ENCODE measurements around the gene WWOX.

Gene WWOX

DNA sequence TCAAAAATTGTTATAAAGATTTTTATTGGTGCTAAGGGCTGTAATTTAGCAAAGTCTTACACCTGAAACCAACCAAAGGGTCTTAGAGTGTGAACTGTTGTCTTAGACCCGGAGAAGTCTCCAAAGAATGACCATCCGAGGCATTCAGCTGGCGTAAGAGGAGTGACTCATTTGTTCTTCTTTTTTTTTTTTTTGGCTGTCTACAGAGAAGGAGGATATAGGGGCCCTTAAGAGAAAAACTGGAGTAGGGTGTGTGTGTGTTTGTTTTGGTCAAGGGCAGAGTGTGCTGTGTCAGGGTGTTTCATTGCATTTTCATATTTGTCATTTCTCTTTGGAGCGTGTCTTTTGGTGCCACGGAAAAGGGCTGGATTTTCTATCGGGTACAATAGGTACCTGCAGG is 508.0 kb downstream of the WWOX start:
- Histone ChIP-seq H3K27ac (ENCODE audit: low read depth in 2 of 2, low read length in 2 of 2) (no peak overlapping the region), H3K9ac (ENCODE audit: low read depth in 1 of 2, low read length in 2 of 2) (no peak overlapping the region), H3K36me3 (ENCODE audit: control insufficient read depth in 2 of 2, insufficient read depth in 2 of 2, low read length in 2 of 2) (no peaks in the 10 kb centered on the region), H3K4me1 (ENCODE audit: control insufficient read depth in 2 of 2, insufficient read depth in 2 of 2, low read length in 2 of 2) (peaks cover 3 to 6% of the 10 kb centered on the region in 2 donors), H3K27me3 (ENCODE audit: control insufficient read depth in 2 of 2, insufficient read depth in 2 of 2, low read length in 2 of 2) (no peaks in the 10 kb centered on the region), H3K9me3 (ENCODE audit: control insufficient read depth in 2 of 2, low read length in 2 of 2) (no peaks in the 10 kb centered on the region), H3K4me3 (ENCODE audit: low read length in 2 of 2) (no peak overlapping the region)

DNA sequence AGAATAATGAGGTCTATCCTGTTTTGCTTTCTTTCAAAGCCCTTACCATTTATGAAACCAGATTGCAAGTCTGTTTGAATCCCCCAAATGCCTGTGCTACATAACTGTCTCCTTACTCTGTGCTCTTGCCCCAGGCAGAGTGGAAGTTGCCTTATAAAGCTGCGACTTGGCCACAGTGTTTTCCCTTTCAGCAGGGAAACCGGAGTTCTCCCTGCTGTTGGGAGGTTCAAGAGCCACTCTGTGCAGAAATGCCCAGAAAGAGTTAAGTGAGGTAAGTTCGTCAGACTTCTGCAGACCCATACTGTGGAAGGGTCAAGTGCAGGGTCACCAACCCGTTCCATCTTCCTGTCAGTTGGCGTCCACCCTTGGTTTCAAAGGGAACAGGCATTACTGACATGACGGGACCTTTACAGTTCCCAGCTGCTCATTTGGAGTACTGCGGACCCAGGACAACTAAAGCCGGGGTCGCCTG is 508.9 kb downstream of the WWOX start:
- H3K36me3 ChIP-seq (ENCODE audit: control insufficient read depth in 2 of 2, insufficient read depth in 2 of 2, low read length in 2 of 2): no peaks in the 10 kb centered on the region
- no peak overlapping the region for H3K27ac ChIP-seq (ENCODE audit: low read depth in 2 of 2, low read length in 2 of 2)
- H3K4me1 ChIP-seq (ENCODE audit: control insufficient read depth in 2 of 2, insufficient read depth in 2 of 2, low read length in 2 of 2): peaks cover 3 to 6% of the 10 kb centered on the region in 2 donors
- H3K9ac ChIP-seq (ENCODE audit: low read depth in 1 of 2, low read length in 2 of 2): no peak overlapping the region
- no peaks in the 10 kb centered on the region for H3K27me3 ChIP-seq (ENCODE audit: control insufficient read depth in 2 of 2, insufficient read depth in 2 of 2, low read length in 2 of 2)
- H3K9me3 ChIP-seq (ENCODE audit: control insufficient read depth in 2 of 2, low read length in 2 of 2): no peaks in the 10 kb centered on the region
- H3K4me3 ChIP-seq (ENCODE audit: low read length in 2 of 2): peak overlapping the region in 1 of 2 donors; percentile 43

DNA sequence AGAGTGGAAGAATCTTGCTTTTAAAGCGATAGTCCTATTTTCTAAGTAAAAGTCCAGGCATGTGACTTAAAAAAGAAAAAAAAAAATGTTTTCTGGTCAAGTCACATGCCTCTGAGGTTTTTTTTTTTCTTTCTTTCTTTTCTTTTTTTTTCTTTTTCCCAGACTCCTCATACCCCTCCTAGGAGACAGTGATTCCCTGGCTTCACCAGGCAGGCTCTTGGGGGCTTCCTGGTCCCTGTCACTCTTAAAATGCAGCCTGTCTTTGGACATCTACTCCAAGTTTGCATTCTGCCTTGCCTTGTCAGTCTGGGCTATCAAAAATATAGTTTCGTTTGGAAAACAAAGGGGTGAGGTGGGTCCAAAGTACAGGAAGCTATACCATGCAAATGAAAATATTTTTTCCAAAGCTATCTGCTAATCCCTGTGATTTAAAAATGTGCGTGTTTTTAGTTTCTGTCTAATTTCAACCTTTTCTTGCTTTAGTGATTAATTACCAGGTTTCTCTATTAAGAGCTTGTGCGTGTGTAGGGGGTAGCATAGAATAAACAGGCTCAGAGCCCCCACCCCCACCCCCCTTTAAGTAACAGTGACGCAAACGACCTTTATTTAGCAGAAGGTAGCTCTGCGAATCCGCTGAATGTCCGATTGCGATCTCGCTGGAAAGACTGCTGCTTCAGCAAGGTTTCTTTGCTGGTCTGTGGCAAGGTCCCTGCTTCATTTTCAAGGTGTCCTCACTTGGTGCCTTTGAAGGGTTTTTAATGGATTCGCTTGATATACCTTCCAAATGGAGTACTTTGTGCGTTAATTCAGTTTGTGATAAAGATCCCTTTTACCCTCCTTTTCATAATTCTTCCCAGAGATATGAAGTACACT is 510.2 kb downstream of the WWOX start:
- Histone ChIP-seq H3K9me3 (ENCODE audit: control insufficient read depth in 2 of 2, low read length in 2 of 2) (no peaks in the 10 kb centered on the region), H3K9ac (ENCODE audit: low read depth in 1 of 2, low read length in 2 of 2) (no peak overlapping the region), H3K27ac (ENCODE audit: low read depth in 2 of 2, low read length in 2 of 2) (no peak overlapping the region), H3K36me3 (ENCODE audit: control insufficient read depth in 2 of 2, insufficient read depth in 2 of 2, low read length in 2 of 2) (no peaks in the 10 kb centered on the region), H3K4me3 (ENCODE audit: low read length in 2 of 2) (peak overlapping the region in 1 of 2 donors; percentile 27), H3K4me1 (ENCODE audit: control insufficient read depth in 2 of 2, insufficient read depth in 2 of 2, low read length in 2 of 2) (peaks cover 3 to 6% of the 10 kb centered on the region in 2 donors), H3K27me3 (ENCODE audit: control insufficient read depth in 2 of 2, insufficient read depth in 2 of 2, low read length in 2 of 2) (no peaks in the 10 kb centered on the region)

DNA sequence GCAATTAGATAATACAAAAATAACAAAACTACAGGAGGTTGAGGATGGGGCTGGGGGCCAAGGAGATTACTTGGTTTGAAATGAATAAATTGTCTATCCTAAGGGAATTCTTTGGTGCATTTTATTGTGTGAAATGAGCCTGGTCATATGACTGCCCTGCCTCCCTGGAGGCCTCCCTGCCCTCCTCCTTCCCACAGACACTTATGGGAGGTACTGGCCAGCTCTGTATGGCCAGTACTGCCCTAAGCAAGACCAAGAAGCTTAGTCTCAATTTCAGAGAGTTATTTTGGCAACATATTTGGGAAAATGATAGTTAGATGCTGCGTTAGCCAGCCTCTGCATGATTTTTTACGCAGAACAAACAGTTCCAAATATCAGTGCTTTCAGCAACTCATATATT is 511.9 kb downstream of the WWOX start:
- peaks cover 3 to 6% of the 10 kb centered on the region in 2 donors for H3K4me1 ChIP-seq (ENCODE audit: control insufficient read depth in 2 of 2, insufficient read depth in 2 of 2, low read length in 2 of 2)

DNA sequence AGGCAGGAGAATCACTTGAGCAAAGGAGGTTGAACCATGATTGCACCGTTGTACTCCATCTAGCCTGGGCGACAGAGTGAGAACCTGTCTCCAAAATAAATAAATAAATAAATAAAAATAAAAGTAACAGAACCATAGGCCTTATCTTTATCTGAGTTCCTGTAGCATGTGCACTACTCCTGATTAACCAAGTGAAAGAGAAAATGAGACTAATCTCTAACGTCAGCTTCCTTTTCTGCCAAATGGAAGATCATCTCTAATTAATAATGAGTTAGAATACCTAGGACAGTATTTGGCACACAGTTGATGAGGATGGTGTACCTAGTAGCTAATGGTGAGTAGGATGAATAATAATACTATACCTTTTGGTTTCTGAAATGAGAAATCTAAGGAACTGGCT is 520.4 kb downstream of the WWOX start:
- H3K9me3 ChIP-seq (ENCODE audit: control insufficient read depth in 2 of 2, low read length in 2 of 2): peaks cover 0 to 4% of the 10 kb centered on the region in 2 donors
- H3K4me1 ChIP-seq (ENCODE audit: control insufficient read depth in 2 of 2, insufficient read depth in 2 of 2, low read length in 2 of 2): no peaks in the 10 kb centered on the region
- no peak overlapping the region for H3K4me3 ChIP-seq (ENCODE audit: low read length in 2 of 2)
- H3K9ac ChIP-seq (ENCODE audit: low read depth in 1 of 2, low read length in 2 of 2): no peak overlapping the region
- H3K36me3 ChIP-seq (ENCODE audit: control insufficient read depth in 2 of 2, insufficient read depth in 2 of 2, low read length in 2 of 2): no peaks in the 10 kb centered on the region
- no peak overlapping the region for H3K27ac ChIP-seq (ENCODE audit: low read depth in 2 of 2, low read length in 2 of 2)
- H3K27me3 ChIP-seq (ENCODE audit: control insufficient read depth in 2 of 2, insufficient read depth in 2 of 2, low read length in 2 of 2): no peaks in the 10 kb centered on the region

More for the DNA sequence above, 511.9 kb downstream of the WWOX start:
- Histone ChIP-seq H3K4me3 (ENCODE audit: low read length in 2 of 2) (no peak overlapping the region), H3K27ac (ENCODE audit: low read depth in 2 of 2, low read length in 2 of 2) (no peak overlapping the region), H3K36me3 (ENCODE audit: control insufficient read depth in 2 of 2, insufficient read depth in 2 of 2, low read length in 2 of 2) (no peaks in the 10 kb centered on the region), H3K9me3 (ENCODE audit: control insufficient read depth in 2 of 2, low read length in 2 of 2) (no peaks in the 10 kb centered on the region), H3K9ac (ENCODE audit: low read depth in 1 of 2, low read length in 2 of 2) (no peak overlapping the region), H3K27me3 (ENCODE audit: control insufficient read depth in 2 of 2, insufficient read depth in 2 of 2, low read length in 2 of 2) (no peaks in the 10 kb centered on the region)

DNA sequence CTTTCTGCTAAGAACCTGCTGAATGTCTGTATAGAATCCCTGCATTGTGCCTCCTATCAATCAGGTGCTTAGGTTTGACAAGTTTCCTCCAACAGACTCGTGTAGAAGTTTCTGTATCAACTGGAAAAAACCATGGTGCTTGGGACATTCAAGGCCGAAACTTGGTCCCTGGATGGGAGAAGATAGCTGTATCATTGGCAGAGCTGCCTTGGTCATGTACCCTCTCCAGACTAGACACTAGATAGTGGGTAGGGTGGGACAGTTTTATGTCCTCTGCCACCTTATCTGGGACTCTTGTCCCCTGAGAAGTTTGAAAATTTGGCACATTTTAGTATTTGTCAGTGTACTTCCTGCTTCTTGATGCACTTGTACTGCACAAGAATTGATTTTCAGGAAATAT is 520.8 kb downstream of the WWOX start:
- no peaks in the 10 kb centered on the region for H3K36me3 ChIP-seq (ENCODE audit: control insufficient read depth in 2 of 2, insufficient read depth in 2 of 2, low read length in 2 of 2)
- H3K27ac ChIP-seq (ENCODE audit: low read depth in 2 of 2, low read length in 2 of 2): no peak overlapping the region
- H3K4me1 ChIP-seq (ENCODE audit: control insufficient read depth in 2 of 2, insufficient read depth in 2 of 2, low read length in 2 of 2): no peaks in the 10 kb centered on the region
- no peak overlapping the region for H3K9ac ChIP-seq (ENCODE audit: low read depth in 1 of 2, low read length in 2 of 2)
- H3K9me3 ChIP-seq (ENCODE audit: control insufficient read depth in 2 of 2, low read length in 2 of 2): peaks cover 0 to 4% of the 10 kb centered on the region in 2 donors
- no peak overlapping the region for H3K4me3 ChIP-seq (ENCODE audit: low read length in 2 of 2)
- no peaks in the 10 kb centered on the region for H3K27me3 ChIP-seq (ENCODE audit: control insufficient read depth in 2 of 2, insufficient read depth in 2 of 2, low read length in 2 of 2)

DNA sequence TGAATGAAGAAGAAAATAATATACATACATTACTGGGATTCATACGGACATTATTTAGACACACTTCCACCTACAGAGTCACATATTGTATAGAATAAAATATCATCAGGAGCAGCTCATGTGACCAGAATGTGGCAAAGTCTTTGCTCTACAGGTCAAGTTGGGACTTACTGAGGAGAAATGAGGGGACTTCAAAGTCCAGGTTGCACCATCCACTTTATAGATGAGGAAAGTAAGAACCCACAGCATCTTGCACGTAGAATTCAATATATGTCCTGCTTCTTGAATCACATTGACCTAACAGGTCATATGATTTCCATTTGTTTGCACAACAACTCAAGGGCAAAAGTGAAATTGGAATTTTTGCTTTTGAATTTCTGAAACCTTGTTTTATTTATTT is 524.3 kb downstream of the WWOX start:
- no peaks in the 10 kb centered on the region for H3K36me3 ChIP-seq (ENCODE audit: control insufficient read depth in 2 of 2, insufficient read depth in 2 of 2, low read length in 2 of 2)
- H3K27me3 ChIP-seq (ENCODE audit: control insufficient read depth in 2 of 2, insufficient read depth in 2 of 2, low read length in 2 of 2): no peaks in the 10 kb centered on the region
- H3K9ac ChIP-seq (ENCODE audit: low read depth in 1 of 2, low read length in 2 of 2): no peak overlapping the region
- H3K4me3 ChIP-seq (ENCODE audit: low read length in 2 of 2): no peak overlapping the region
- peaks cover 0 to 4% of the 10 kb centered on the region in 2 donors for H3K9me3 ChIP-seq (ENCODE audit: control insufficient read depth in 2 of 2, low read length in 2 of 2)
- no peaks in the 10 kb centered on the region for H3K4me1 ChIP-seq (ENCODE audit: control insufficient read depth in 2 of 2, insufficient read depth in 2 of 2, low read length in 2 of 2)
- H3K27ac ChIP-seq (ENCODE audit: low read depth in 2 of 2, low read length in 2 of 2): no peak overlapping the region

DNA sequence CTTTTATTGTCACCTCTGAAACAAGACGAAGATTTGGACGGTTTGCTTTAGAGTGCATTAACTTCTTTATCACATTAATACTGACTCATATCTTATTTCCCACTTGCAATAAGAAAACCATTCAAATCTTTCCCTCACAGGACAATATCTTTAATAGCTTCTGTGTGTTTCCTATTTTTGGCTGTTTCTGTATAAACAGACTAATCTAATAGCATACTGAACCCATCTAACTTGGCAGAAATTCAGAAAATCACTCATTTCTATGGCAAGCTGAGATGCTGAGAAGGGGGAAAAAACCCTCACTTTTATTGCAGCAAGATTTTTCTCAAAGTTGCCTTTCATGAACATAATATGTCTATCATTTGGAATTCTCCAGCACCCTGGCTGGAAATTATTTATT is 524.9 kb downstream of the WWOX start:
- H3K4me3 ChIP-seq (ENCODE audit: low read length in 2 of 2): no peak overlapping the region
- peaks cover 0 to 4% of the 10 kb centered on the region in 2 donors for H3K9me3 ChIP-seq (ENCODE audit: control insufficient read depth in 2 of 2, low read length in 2 of 2)
- H3K36me3 ChIP-seq (ENCODE audit: control insufficient read depth in 2 of 2, insufficient read depth in 2 of 2, low read length in 2 of 2): no peaks in the 10 kb centered on the region
- H3K27ac ChIP-seq (ENCODE audit: low read depth in 2 of 2, low read length in 2 of 2): no peak overlapping the region
- H3K27me3 ChIP-seq (ENCODE audit: control insufficient read depth in 2 of 2, insufficient read depth in 2 of 2, low read length in 2 of 2): no peaks in the 10 kb centered on the region
- H3K9ac ChIP-seq (ENCODE audit: low read depth in 1 of 2, low read length in 2 of 2): no peak overlapping the region
- no peaks in the 10 kb centered on the region for H3K4me1 ChIP-seq (ENCODE audit: control insufficient read depth in 2 of 2, insufficient read depth in 2 of 2, low read length in 2 of 2)

DNA sequence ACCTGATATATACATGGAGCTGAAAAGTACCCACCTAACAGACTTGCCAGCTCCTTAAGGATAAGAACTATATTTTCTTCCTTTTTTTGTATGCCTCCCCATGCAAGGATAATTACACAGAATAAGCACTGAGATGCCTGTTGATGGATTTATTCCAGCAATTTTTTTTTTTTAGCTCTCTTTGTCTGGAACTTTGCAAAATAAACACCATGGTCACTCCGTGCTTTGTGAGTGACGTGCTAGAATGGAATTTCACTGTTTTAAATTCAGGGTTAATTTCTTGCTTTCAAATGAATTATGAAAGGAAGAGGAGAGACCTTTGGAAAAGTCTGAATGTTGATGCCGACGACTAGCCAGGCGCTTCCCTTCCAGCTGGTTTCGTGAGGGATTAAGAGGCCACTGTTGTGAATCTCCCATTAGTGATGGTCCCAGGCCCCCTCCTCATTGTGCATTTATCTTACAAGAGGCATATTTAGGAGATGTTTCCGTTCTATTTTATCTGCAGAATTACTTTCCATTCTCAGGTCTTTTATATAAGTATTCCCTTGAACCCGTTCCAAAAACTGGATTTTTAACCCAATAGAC is 529.1 kb downstream of the WWOX start:
- no peak overlapping the region for H3K4me3 ChIP-seq (ENCODE audit: low read length in 2 of 2)
- H3K27me3 ChIP-seq (ENCODE audit: control insufficient read depth in 2 of 2, insufficient read depth in 2 of 2, low read length in 2 of 2): no peaks in the 10 kb centered on the region
- no peaks in the 10 kb centered on the region for H3K36me3 ChIP-seq (ENCODE audit: control insufficient read depth in 2 of 2, insufficient read depth in 2 of 2, low read length in 2 of 2)
- H3K4me1 ChIP-seq (ENCODE audit: control insufficient read depth in 2 of 2, insufficient read depth in 2 of 2, low read length in 2 of 2): no peaks in the 10 kb centered on the region
- no peak overlapping the region for H3K27ac ChIP-seq (ENCODE audit: low read depth in 2 of 2, low read length in 2 of 2)
- no peak overlapping the region for H3K9ac ChIP-seq (ENCODE audit: low read depth in 1 of 2, low read length in 2 of 2)
- H3K9me3 ChIP-seq (ENCODE audit: control insufficient read depth in 2 of 2, low read length in 2 of 2): no peaks in the 10 kb centered on the region

DNA sequence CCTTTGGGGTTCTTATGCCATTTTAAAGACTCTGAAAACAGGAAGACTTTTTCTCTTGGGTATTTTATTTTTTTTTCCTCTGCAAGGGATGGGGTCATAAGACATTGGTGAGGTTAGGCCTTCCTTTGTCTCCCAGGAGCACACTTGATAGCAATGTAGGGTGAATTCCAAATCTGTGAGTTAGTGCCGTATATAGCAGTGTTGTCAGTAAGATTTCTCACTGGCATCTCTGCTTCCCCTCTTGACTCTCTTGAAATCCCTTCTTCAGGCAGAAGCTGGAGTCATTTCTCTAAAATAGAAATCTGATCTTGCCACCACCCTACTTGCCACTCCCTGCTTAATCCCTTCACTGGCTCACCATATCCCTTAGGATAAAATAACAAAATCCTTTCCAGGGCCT is 529.7 kb downstream of the WWOX start:
- H3K27me3 ChIP-seq (ENCODE audit: control insufficient read depth in 2 of 2, insufficient read depth in 2 of 2, low read length in 2 of 2): no peaks in the 10 kb centered on the region
- no peaks in the 10 kb centered on the region for H3K9me3 ChIP-seq (ENCODE audit: control insufficient read depth in 2 of 2, low read length in 2 of 2)
- H3K36me3 ChIP-seq (ENCODE audit: control insufficient read depth in 2 of 2, insufficient read depth in 2 of 2, low read length in 2 of 2): no peaks in the 10 kb centered on the region
- H3K4me1 ChIP-seq (ENCODE audit: control insufficient read depth in 2 of 2, insufficient read depth in 2 of 2, low read length in 2 of 2): no peaks in the 10 kb centered on the region
- H3K9ac ChIP-seq (ENCODE audit: low read depth in 1 of 2, low read length in 2 of 2): no peak overlapping the region
- no peak overlapping the region for H3K4me3 ChIP-seq (ENCODE audit: low read length in 2 of 2)
- no peak overlapping the region for H3K27ac ChIP-seq (ENCODE audit: low read depth in 2 of 2, low read length in 2 of 2)

Data from mucosa of rectum (tissue), 2 donors.